ENCODE data around the gene C6orf89. TPM values are rescaled to one million over a fixed set of nuclear protein-coding genes. Genes with fewer than 3 reads are reported as not detected.
"Not testable (repeated sequence)": the region's sequence is repeated elsewhere in the genome, so short reads cannot be mapped to it uniquely, and the experiment has no call there.

Gene C6orf89
- total RNA-seq, 1 donor from 2014 or later, result 71.4 TPM

GRCh38 chr6:36924131-36924530 is 38.4 kb downstream of the C6orf89 start:
- DNase-seq (ENCODE audit: low spot score), result no peak

- no peak for DNase-seq (ENCODE audit: low spot score)
Observed at GRCh38 chr6:36924778-36925374, 39.1 kb downstream of the C6orf89 start.

GRCh38 chr6:36925809-36926208 is 40.1 kb downstream of the C6orf89 start:
- DNase-seq (ENCODE audit: low spot score), result no peak

GRCh38 chr6:36926708-36927513 is 41.2 kb downstream of the C6orf89 start:
- no peak for DNase-seq (ENCODE audit: low spot score)

GRCh38 chr6:36927691-36928546 is 42.2 kb downstream of the C6orf89 start:
- DNase-seq (ENCODE audit: low spot score), result no peak

GRCh38 chr6:36928547-36928918 is 42.8 kb downstream of the C6orf89 start:
- DNase-seq (ENCODE audit: low spot score), result no peak

GRCh38 chr6:36929152-36929551 is 43.4 kb downstream of the C6orf89 start:
- no peak for DNase-seq (ENCODE audit: low spot score)

GRCh38 chr6:36929607-36930006 is 43.9 kb downstream of the C6orf89 start:
- no peak for DNase-seq (ENCODE audit: low spot score)

GRCh38 chr6:36930483-36930882 is 44.7 kb downstream of the C6orf89 start:
- no peak for DNase-seq (ENCODE audit: low spot score)

- DNase-seq (ENCODE audit: low spot score), result no peak
Observed at GRCh38 chr6:36933102-36933501, 47.4 kb downstream of the C6orf89 start.

- DNase-seq (ENCODE audit: low spot score), result no peak
Observed at GRCh38 chr6:36933519-36933918, 47.8 kb downstream of the C6orf89 start.

GRCh38 chr6:36934901-36935300 is 49.1 kb downstream of the C6orf89 start:
- no peak for DNase-seq (ENCODE audit: low spot score)

GRCh38 chr6:36936824-36937223 is 51.1 kb downstream of the C6orf89 start:
- DNase-seq (ENCODE audit: low spot score), result no peak

GRCh38 chr6:36937896-36938295 is 52.1 kb downstream of the C6orf89 start:
- DNase-seq (ENCODE audit: low spot score), result no peak

- DNase-seq (ENCODE audit: low spot score), result no peak
Observed at GRCh38 chr6:36938536-36938935, 52.8 kb downstream of the C6orf89 start.

- DNase-seq (ENCODE audit: low spot score), result not testable (repeated sequence)
Observed at GRCh38 chr6:36939005-36939404, 53.3 kb downstream of the C6orf89 start.

GRCh38 chr6:36940027-36940426 is 54.3 kb downstream of the C6orf89 start:
- no peak for DNase-seq (ENCODE audit: low spot score)

GRCh38 chr6:36941561-36941960 is 55.8 kb downstream of the C6orf89 start:
- not testable (repeated sequence) for DNase-seq (ENCODE audit: low spot score)

- DNase-seq (ENCODE audit: low spot score), result not testable (repeated sequence)
Observed at GRCh38 chr6:36942329-36942728, 56.6 kb downstream of the C6orf89 start.

GRCh38 chr6:36944650-36945049 is 58.9 kb downstream of the C6orf89 start:
- DNase-seq (ENCODE audit: low spot score), result no peak

- DNase-seq (ENCODE audit: low spot score), result no peak
Observed at GRCh38 chr6:36945301-36945700, 59.5 kb downstream of the C6orf89 start.

GRCh38 chr6:36946526-36946925 is 60.8 kb downstream of the C6orf89 start:
- no peak for DNase-seq (ENCODE audit: low spot score)
